ENCODE data around the gene IKZF3. TPM values are rescaled to one million over a fixed set of nuclear protein-coding genes. Genes with fewer than 3 reads are reported as not detected.

IKZF3 gene
- total and polyA plus RNA-seq, 10 of the 15 experiments (the other 5 are each of a cell fraction or from before 2014, with no cell fraction given) = 5.5 to 98.2 (median 47.6) TPM

GRCh38 chr17:39755554-39756379, 108.3 kb downstream of the IKZF3 start (continued):
- TF ChIP-seq, protein P1, sequence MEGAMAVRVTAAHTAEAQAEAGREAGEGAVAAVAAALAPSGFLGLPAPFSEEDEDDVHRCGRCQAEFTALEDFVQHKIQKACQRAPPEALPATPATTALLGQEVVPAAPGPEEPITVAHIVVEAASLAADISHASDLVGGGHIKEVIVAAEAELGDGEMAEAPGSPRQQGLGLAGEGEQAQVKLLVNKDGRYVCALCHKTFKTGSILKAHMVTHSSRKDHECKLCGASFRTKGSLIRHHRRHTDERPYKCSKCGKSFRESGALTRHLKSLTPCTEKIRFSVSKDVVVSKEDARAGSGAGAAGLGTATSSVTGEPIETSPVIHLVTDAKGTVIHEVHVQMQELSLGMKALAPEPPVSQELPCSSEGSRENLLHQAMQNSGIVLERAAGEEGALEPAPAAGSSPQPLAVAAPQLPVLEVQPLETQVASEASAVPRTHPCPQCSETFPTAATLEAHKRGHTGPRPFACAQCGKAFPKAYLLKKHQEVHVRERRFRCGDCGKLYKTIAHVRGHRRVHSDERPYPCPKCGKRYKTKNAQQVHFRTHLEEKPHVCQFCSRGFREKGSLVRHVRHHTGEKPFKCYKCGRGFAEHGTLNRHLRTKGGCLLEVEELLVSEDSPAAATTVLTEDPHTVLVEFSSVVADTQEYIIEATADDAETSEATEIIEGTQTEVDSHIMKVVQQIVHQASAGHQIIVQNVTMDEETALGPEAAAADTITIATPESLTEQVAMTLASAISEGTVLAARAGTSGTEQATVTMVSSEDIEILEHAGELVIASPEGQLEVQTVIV (IDR thresholded peaks at IDR 0.05; ENCODE audit: borderline replicate concordance, partially characterized antibody) = no peak
- TF ChIP-seq ZNF217 (IDR thresholded peaks at IDR 0.05) (no peak), POU2F2 (IDR thresholded peaks at IDR 0.05; ENCODE audit: borderline replicate concordance, low read depth, low read length) (peak; percentile 96; the same call in 2 of the 3 replicates), MTA2 (IDR thresholded peaks at IDR 0.05; ENCODE audit: low read depth) (peak; percentile 83), MYB (IDR thresholded peaks at IDR 0.05; ENCODE audit: borderline replicate concordance, low read depth, low read length) (no peak), CBX5 (IDR thresholded peaks at IDR 0.05; ENCODE audit: low read depth) (0 out of 2 replicates have a peak, but pooled peaks have one; percentile 15), IRF5 (IDR thresholded peaks at IDR 0.05; ENCODE audit: borderline replicate concordance) (no peak), IKZF2 (IDR thresholded peaks at IDR 0.05) (peak; percentile 96 to 97), FOS (IDR thresholded peaks at IDR 0.05; ENCODE audit: borderline replicate concordance, extremely low read depth, insufficient read length) (no peak), RCOR1 (conservative IDR thresholded peaks at IDR 0.05; ENCODE audit: low read depth, low read length) (no peak), TCF3 (IDR thresholded peaks at IDR 0.05; ENCODE audit: borderline replicate concordance, insufficient read depth, low read depth, low read length) (peak; percentile 87), NR2F1 (conservative IDR thresholded peaks at IDR 0.05) (peak; percentile 97)
- TF ChIP-seq, protein P2, sequence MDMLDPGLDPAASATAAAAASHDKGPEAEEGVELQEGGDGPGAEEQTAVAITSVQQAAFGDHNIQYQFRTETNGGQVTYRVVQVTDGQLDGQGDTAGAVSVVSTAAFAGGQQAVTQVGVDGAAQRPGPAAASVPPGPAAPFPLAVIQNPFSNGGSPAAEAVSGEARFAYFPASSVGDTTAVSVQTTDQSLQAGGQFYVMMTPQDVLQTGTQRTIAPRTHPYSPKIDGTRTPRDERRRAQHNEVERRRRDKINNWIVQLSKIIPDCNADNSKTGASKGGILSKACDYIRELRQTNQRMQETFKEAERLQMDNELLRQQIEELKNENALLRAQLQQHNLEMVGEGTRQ (IDR thresholded peaks at IDR 0.05; ENCODE audit: borderline replicate concordance, low read depth, low read length) = no peak
